DOHH2 (cell line): ENCODE data around the gene HEG1.

Experiments
- H3F3A ChIP-seq: fragments of 200-600 bp; sonication (generic), shearing (Covaris generic); 2 replicates; pipeline ENCODE4 v1.6.0; 2016; ENCODE audit warnings: antibody characterized with exemption, mild to moderate bottlenecking; ENCODE audit not compliant: control insufficient read depth, insufficient read depth
- H3K27ac ChIP-seq: fragments of 200-600 bp; sonication (generic); 2 replicates; pipeline ENCODE4 v1.5.1; 2014; ENCODE audit warnings: low read depth, mild to moderate bottlenecking, low read length, moderate library complexity
- H3K27me3 ChIP-seq: fragments of 200-600 bp; sonication (generic); 2 replicates; pipeline ENCODE4 v1.6.1; 2014; ENCODE audit warnings: mild to moderate bottlenecking, low read length, mixed read lengths; ENCODE audit not compliant: control insufficient read depth
- H3K36me3 ChIP-seq: fragments of 200-600 bp; sonication (generic); 2 replicates; pipeline ENCODE4 v1.6.1; 2014; ENCODE audit warnings: mild to moderate bottlenecking, low read length, moderate library complexity, mixed read lengths; ENCODE audit not compliant: control insufficient read depth
- H3K4me1 ChIP-seq: fragments of 200-600 bp; sonication (generic); 2 replicates; pipeline ENCODE4 v1.6.1; 2014; ENCODE audit warnings: mild to moderate bottlenecking, low read length, mixed read lengths; ENCODE audit not compliant: control insufficient read depth
- H3K4me2 ChIP-seq: fragments of 200-600 bp; sonication (generic); 2 replicates; pipeline ENCODE4 v1.6.0; 2014; ENCODE audit warnings: mild to moderate bottlenecking, low read length, moderate library complexity
- H3K4me3 ChIP-seq: fragments of 200-600 bp; sonication (generic); 2 replicates; pipeline ENCODE4 v1.5.1; 2014; ENCODE audit warnings: mild to moderate bottlenecking, low read length, mixed read lengths
- H3K79me2 ChIP-seq: fragments of 200-600 bp; sonication (generic); 2 replicates; pipeline ENCODE4 v1.6.1; 2014; ENCODE audit warnings: mild to moderate bottlenecking, low read length, mixed read lengths; ENCODE audit not compliant: control insufficient read depth
- H3K9me2 ChIP-seq: fragments of 200-600 bp; sonication (generic); replicated peaks from 2 replicates; pipeline ENCODE4 v1.6.1; 2014; ENCODE audit warnings: mild to moderate bottlenecking, low read length, mixed read lengths; ENCODE audit not compliant: control insufficient read depth
- H3K9me3 ChIP-seq: fragments of 200-600 bp; sonication (generic); 2 replicates; pipeline ENCODE4 v1.6.1; 2014; ENCODE audit warnings: antibody characterized with exemption, low read length, mixed read lengths; ENCODE audit not compliant: control insufficient read depth, insufficient read depth
- H4K20me1 ChIP-seq: fragments of 200-600 bp; sonication (generic); 2 replicates; pipeline ENCODE4 v1.6.0; 2014; ENCODE audit warnings: low read depth, mild to moderate bottlenecking, antibody characterized with exemption, low read length, moderate library complexity; ENCODE audit not compliant: control insufficient read depth, insufficient read depth
- CTCF ChIP-seq: fragments of 200-600 bp; sonication (generic); IDR thresholded peaks from one replicate; pipeline ENCODE4 v1.5.1; 2014; ENCODE audit warnings: antibody characterized with exemption, mild to moderate bottlenecking, low read depth, low read length; ENCODE audit not compliant: poor library complexity, severe bottlenecking
- EZH2phosphoT487 ChIP-seq: fragments of 200-600 bp; sonication (generic); IDR thresholded peaks from 2 replicates; pipeline ENCODE4 v1.6.1; 2017; ENCODE audit warnings: borderline replicate concordance, mild to moderate bottlenecking, antibody characterized with exemption, low read length, moderate library complexity, mixed read lengths

Gene HEG1

GRCh38 chr3:124963755-124964154, 92.0 kb downstream of the HEG1 start:
- TF ChIP-seq EZH2phosphoT487: no peak
- TF ChIP-seq CTCF: no peak
- Histone ChIP-seq H3K4me3 (no peak overlapping the region), H3K27ac (no peak overlapping the region), H3F3A (no peaks in the 10 kb centered on the region), H3K79me2 (no peaks in the 10 kb centered on the region), H3K27me3 (peaks cover 3% of the 10 kb centered on the region; the same call in 1 of the 2 replicates), H3K4me2 (no peak overlapping the region), H3K36me3 (no peaks in the 10 kb centered on the region), H3K9me3 (no peaks in the 10 kb centered on the region), H3K4me1 (no peaks in the 10 kb centered on the region), H4K20me1 (no peaks in the 10 kb centered on the region), H3K9me2 (no peaks in the 10 kb centered on the region)

- Histone ChIP-seq H3K27ac (no peak overlapping the region), H3K79me2 (no peaks in the 10 kb centered on the region), H3K4me1 (no peaks in the 10 kb centered on the region), H3K36me3 (no peaks in the 10 kb centered on the region), H3F3A (no peaks in the 10 kb centered on the region), H3K4me2 (no peak overlapping the region), H3K9me3 (no peaks in the 10 kb centered on the region), H3K9me2 (no peaks in the 10 kb centered on the region), H4K20me1 (no peaks in the 10 kb centered on the region), H3K4me3 (no peak overlapping the region), H3K27me3 (peaks cover 3% of the 10 kb centered on the region; the same call in 1 of the 2 replicates)
- TF ChIP-seq EZH2phosphoT487 (no peak), CTCF (no peak)
Measured at GRCh38 chr3:124962403-124962940, 93.3 kb downstream of the HEG1 start.

GRCh38 chr3:124960698-124961097, 95.1 kb downstream of the HEG1 start:
- no peaks in the 10 kb centered on the region for H3K4me1 ChIP-seq
- no peak overlapping the region for H3K4me3 ChIP-seq
- H3F3A ChIP-seq: no peaks in the 10 kb centered on the region
- TF ChIP-seq EZH2phosphoT487: no peak
- no peak for TF ChIP-seq CTCF
- no peaks in the 10 kb centered on the region for H3K9me3 ChIP-seq
- no peaks in the 10 kb centered on the region for H4K20me1 ChIP-seq
- H3K27ac ChIP-seq: no peak overlapping the region
- no peaks in the 10 kb centered on the region for H3K36me3 ChIP-seq
- no peaks in the 10 kb centered on the region for H3K79me2 ChIP-seq
- peaks cover 3% of the 10 kb centered on the region; the same call in 1 of the 2 replicates for H3K27me3 ChIP-seq
- no peak overlapping the region for H3K4me2 ChIP-seq
- H3K9me2 ChIP-seq: no peaks in the 10 kb centered on the region
